NCI-H2196 (cell line): ENCODE data around the gene NEMP2.
"Not testable (repeated sequence)": the region's sequence is repeated elsewhere in the genome, so short reads cannot be mapped to it uniquely, and the experiment has no call there.

Experiments used
- DNase-seq: peaks from one replicate; lab custom pipeline; 2025; ENCODE audit not compliant: unreplicated experiment; lab: John Stamatoyannopoulos, UW

NEMP2 gene

GRCh38 chr2:190494600-190495227, 39.8 kb downstream of the NEMP2 start:
- not testable (repeated sequence) for DNase-seq

DNA sequence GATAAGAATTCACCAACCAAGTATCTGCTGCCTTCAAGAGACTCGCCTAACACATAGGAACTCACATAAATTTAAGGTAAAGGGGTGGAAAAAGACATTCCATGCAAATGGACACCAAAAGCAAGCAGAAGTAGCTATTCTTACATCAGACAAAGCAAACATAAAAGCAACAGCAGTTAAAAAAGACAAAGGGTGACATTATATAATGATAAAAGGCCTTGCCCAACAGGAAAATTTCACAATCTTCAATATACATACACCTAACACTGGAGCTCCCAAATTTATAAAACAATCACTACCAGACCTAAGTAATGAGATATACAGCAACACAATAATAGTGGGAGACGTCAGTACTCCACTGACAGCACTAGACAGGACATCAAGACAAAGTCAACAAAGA, 41.4 kb downstream of the NEMP2 start:
- no peak for DNase-seq

DNA sequence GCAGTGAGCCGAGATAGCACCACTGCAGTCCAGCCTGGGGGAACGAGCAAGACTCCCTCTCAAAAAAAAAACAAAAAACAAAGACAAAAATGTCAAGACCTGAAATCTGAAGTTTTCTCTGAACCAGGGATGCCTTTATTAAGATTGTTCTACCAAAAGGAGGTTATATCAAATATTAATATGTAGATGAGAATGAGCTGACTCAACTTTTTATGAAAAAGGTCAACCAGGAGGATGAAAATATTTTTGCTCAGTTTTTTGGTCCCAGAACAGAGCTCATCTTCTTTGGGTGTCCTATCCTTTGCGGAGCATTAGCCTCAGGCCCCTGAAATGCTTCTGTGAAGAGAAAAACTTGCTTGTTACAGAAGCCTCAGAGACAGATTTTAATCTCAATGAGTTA, 44.0 kb downstream of the NEMP2 start:
- DNase-seq = no peak

DNA sequence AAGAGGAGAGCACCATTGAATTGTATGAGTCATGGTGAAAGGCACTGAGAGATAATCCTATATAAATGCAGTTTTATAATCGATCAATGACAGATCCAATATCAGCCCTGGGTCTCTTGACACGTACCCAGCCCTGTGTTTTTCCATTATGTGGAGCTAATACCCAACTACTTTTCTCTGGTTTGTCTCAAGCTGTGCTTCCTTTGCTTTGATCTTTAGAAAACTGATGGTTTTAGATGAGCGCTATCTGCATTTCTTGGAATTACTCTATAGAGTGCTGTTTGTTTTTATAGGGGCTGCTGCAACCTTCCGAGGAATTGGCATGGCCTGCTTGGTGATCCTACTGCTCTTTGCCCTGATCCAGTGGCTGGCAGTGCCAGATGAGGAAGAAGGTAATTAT, 45.0 kb downstream of the NEMP2 start:
- no peak for DNase-seq

- no peak for DNase-seq
Observed at GRCh38 chr2:190488516-190489233, 45.8 kb downstream of the NEMP2 start.

DNA sequence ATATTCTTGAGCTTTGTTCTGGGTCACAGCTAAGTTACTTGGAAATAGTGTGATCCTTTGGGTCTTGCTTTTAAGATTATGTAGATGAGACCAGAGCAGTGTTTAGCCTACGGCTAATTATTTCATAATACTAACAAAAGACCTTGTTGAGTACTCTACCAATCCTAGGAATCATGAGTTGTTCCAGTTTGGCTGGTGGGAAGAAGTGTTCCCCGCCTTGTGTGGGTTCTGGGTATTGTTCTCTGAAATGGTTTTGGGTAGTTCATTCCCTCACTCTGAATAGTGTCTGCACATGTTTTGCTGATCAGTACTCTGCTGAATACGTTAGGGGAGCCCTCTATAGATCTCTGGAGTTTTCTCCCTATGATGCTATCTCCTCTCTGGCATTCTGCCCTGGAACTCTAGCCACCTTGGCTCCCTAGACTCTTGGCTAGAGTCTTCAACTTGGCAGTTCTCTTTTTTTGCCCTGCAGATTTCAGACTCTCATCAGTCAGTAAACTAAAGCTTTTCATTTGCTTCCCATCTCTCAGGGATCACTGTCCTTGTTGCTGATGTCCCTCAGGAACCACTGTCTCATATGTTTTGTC, 48.4 kb downstream of the NEMP2 start:
- DNase-seq = peak; percentile 21

- DNase-seq = no peak
Observed at GRCh38 chr2:190482451-190482850, 52.1 kb downstream of the NEMP2 start.

GRCh38 chr2:190481339-190481738, 53.2 kb downstream of the NEMP2 start:
- DNase-seq = no peak

DNA sequence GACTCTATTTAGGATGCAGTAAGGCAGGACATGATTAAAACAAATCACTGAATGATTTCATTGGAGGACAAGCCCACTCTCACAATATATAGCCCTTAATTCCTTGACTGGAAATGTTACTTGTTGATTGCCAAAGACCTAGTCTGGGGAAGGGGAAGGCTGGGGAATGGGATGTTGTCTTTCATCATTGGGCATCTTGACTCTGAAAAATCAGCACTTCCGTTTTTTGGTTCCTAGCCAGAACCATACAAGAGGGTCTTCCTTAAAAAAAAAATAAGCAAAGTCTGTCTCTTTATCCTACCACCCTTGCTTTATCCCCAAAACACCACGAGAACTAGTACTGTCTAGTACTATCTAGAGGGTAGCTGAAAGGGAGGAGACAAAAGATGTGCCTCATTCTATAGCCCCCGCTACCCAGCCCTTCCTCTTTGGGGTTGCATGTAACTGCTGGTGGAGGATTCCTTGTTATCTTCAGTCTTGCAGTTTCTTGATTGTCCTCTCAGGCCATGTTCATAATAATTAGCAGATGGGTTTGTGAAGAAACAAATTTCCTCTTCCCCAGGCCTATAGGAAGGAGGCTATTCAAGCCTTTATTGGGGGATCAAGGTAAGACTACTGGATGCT, 55.8 kb downstream of the NEMP2 start:
- no peak for DNase-seq

DNA sequence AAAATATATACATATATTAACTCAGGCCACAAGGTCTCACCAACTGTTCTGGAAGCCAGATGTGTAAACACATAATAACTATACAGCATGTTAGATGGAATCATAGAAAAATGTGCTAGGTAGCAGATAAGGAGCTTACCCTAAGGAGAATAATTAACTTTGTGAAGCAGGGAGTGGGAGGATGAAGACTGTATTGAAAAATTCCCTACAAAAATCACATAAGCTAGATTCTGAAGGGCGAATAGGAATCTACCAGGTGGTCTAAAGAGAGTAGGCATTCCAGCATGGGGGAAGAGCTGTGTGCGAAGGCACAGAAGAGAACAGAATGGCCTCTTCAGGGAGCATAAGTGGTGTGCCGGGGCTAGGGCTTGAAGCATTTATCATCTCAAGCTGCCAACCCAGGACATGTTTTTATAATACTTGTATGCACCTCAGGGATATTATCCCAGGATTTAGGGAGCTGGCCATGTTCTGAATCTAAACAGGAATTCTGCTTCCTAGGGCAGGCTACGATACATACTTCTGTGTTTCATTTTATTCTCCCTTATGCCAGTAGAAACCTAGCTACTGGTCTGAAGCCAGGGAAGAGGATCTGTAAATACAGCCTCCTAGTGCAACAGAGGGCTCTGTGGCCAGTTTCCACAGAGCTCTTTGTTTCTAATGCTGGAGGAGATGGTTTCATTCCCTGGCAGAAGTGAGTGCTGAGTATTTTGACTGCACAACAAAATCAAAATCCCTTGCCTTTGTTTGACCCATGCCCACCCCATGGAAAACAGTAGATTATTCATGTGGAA, 56.7 kb downstream of the NEMP2 start:
- peak; percentile 36 for DNase-seq

DNA sequence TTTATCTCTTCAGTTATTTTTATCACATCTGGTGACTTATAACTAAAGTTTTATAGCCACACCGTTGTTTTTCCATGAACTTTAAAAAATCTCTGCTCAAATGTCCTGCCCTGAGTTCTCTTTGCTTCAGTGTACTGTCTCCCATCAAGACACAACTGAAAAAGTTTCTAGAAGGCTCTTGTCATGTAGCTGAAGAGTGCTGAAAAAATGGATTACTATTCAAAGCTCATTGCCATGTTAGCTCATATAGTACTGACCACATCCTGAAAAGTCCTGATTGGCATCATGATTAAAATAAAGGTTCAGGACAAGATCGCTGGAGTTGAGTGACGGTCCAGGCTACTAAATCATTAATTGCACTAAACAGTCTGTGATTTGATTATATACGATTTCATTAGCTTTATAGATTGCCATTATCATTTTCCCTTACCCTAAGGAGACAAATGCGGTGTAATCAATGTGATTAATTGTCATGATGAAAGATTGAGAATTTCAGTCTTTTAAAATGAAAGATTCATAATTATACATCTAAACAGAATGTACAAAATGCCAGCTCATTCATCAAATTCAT, 64.2 kb downstream of the NEMP2 start:
- no peak for DNase-seq

GRCh38 chr2:190469771-190470170, 64.8 kb downstream of the NEMP2 start:
- peak; percentile 91 for DNase-seq

DNA sequence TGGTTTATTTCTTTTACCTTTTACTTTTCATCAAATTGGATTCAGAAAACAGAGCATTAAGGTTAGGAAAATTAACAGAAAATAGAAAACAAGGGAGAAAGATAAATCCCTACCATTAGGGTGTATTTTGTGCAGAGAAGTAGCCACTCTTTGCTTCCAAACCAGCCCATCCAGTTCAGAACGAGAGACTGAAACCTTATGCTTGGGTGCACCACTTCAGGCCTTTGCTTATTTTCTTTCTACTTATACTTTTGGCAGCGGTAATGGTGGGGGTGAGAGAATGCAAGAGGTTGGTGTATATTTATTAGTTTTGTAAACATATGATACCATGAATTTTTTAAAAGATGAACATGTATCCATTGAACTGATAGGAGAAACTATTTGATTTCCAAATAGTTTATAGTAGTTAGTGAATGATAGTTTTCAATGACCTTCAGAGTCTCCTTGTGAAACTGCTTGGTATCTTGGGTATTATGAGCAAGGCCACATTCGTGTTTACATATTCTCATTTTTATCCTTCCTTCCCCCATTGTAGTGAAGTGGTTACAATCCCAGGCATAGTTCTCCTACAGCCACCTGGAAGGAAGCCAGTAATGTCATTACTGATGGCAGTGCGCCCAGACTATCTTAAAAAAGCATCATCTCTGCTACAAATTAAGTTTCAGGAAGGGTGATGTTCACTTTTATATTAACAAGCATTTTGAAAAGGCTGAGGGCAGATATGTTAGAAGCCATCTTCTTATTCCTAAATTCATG, 65.5 kb downstream of the NEMP2 start:
- peak; percentile 90 for DNase-seq

DNA sequence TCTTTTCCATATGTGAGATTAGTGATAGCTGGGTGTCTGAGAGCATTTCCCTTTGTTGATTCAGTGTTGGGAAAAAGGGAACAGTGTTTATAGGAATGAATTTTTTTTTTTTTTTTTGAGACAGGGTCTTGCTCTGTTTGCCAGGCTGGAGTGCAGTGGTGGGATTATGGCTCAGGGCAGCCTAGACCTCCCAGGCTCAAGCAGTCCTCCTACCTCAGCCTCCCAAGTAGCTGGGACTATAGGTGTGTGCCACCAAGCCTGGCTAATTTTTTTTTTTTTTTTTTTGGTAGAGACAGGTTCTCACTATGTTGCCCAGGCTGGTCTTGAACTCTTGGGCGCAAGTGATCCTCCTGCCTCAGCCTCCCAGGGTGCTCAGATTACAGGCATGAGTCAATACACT, 66.2 kb downstream of the NEMP2 start:
- not testable (repeated sequence) for DNase-seq

GRCh38 chr2:190467575-190468083, 66.9 kb downstream of the NEMP2 start:
- peak; percentile 48 for DNase-seq

DNA sequence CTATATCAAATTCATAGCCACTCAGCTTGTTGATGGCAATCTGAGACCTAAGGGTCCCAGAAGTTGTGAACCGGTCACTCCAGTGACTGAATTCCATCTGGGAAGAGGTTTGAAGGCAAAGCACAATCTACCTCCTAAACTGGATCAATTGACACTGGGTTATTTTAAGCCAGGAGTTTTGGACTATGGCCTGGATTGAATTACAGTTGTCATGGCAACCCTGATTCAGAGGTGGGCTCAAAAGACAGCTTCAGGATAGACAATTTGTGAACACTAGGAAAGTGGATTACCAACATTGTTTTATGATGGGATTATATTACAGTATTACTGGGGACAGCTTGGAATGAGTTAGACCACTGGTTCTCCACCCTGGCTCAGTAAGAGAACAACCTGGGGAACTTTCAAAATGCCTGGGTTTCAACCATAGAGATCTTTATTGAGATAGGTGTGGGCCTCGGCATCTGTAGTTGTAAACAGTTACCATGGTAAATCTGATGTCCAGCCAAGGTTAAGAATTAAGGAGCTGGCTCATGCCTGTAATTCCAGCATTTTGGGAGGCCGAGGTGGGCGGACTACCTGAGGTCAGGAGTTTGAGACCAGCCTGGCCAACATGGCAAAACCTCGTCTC, 67.6 kb downstream of the NEMP2 start:
- DNase-seq = peak; percentile 75

- DNase-seq = no peak
Observed at GRCh38 chr2:190465060-190465459, 69.5 kb downstream of the NEMP2 start.

GRCh38 chr2:190462611-190463010, 71.9 kb downstream of the NEMP2 start:
- no peak for DNase-seq

- DNase-seq = no peak
Observed at GRCh38 chr2:190462181-190462580, 72.3 kb downstream of the NEMP2 start.
